ENCODE measurements around the gene ZNF500.

Gene ZNF500

GRCh38 chr16:4783951-4784336 is 17.0 kb upstream of the ZNF500 start:
- Histone ChIP-seq H3K27me3 (ENCODE audit: control insufficient read depth in 1 of 2, insufficient read depth in 2 of 2, low read length in 2 of 2) (no peaks in the 10 kb centered on the region), H3K27ac (ENCODE audit: low read length) (no peak overlapping the region), H3K9me3 (ENCODE audit: control insufficient read depth in 2 of 2, low read length in 2 of 2) (no peaks in the 10 kb centered on the region), H3K4me1 (ENCODE audit: control insufficient read depth, insufficient read depth, low read length) (no peaks in the 10 kb centered on the region), H3K36me3 (ENCODE audit: control insufficient read depth in 2 of 2, insufficient read depth in 2 of 2, low read length in 2 of 2) (no peaks in the 10 kb centered on the region), H3K9ac (ENCODE audit: low read length in 2 of 2) (no peak overlapping the region), H3K4me3 (ENCODE audit: low read length in 2 of 2) (no peak overlapping the region)

- no peaks in the 10 kb centered on the region for H3K4me1 ChIP-seq (ENCODE audit: control insufficient read depth, insufficient read depth, low read length)
- H3K9me3 ChIP-seq (ENCODE audit: control insufficient read depth in 2 of 2, low read length in 2 of 2): no peaks in the 10 kb centered on the region
- no peak overlapping the region for H3K9ac ChIP-seq (ENCODE audit: low read length in 2 of 2)
- H3K27me3 ChIP-seq (ENCODE audit: control insufficient read depth in 1 of 2, insufficient read depth in 2 of 2, low read length in 2 of 2): no peaks in the 10 kb centered on the region
- H3K27ac ChIP-seq (ENCODE audit: low read length): no peak overlapping the region
- H3K4me3 ChIP-seq (ENCODE audit: low read length in 2 of 2): no peak overlapping the region
- H3K36me3 ChIP-seq (ENCODE audit: control insufficient read depth in 2 of 2, insufficient read depth in 2 of 2, low read length in 2 of 2): no peaks in the 10 kb centered on the region
Measured at GRCh38 chr16:4783251-4783950, 16.4 kb upstream of the ZNF500 start.

DNA sequence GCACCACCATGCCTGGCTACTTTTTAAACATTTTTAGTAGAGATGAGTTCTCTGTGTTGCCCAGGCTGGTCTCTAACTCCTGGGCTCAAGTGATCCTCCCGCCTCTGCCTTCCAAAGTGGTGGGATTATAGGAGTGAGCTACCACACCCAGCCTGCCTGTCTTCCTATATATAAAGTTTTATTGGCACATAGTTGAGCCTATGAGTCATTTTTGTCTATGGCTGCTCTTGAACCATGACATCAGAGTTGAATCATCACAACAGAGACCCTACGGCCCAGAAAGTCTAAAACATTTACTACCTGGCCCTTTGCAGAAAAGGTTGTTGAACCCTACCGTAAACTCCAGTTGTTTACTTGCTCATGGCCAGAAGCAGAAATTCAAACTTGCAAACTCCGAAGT is 13.3 kb upstream of the ZNF500 start:
- Histone ChIP-seq H3K9me3 (ENCODE audit: control insufficient read depth in 2 of 2, low read length in 2 of 2) (no peaks in the 10 kb centered on the region), H3K4me1 (ENCODE audit: control insufficient read depth, insufficient read depth, low read length) (no peaks in the 10 kb centered on the region), H3K9ac (ENCODE audit: low read length in 2 of 2) (no peak overlapping the region), H3K4me3 (ENCODE audit: low read length in 2 of 2) (no peak overlapping the region), H3K36me3 (ENCODE audit: control insufficient read depth in 2 of 2, insufficient read depth in 2 of 2, low read length in 2 of 2) (no peaks in the 10 kb centered on the region), H3K27ac (ENCODE audit: low read length) (no peak overlapping the region), H3K27me3 (ENCODE audit: control insufficient read depth in 1 of 2, insufficient read depth in 2 of 2, low read length in 2 of 2) (peaks cover 0 to 2% of the 10 kb centered on the region in 2 donors)

GRCh38 chr16:4778050-4778392 is 11.1 kb upstream of the ZNF500 start:
- Histone ChIP-seq H3K27me3 (ENCODE audit: control insufficient read depth in 1 of 2, insufficient read depth in 2 of 2, low read length in 2 of 2) (peaks cover 0 to 2% of the 10 kb centered on the region in 2 donors), H3K4me1 (ENCODE audit: control insufficient read depth, insufficient read depth, low read length) (no peaks in the 10 kb centered on the region), H3K27ac (ENCODE audit: low read length) (no peak overlapping the region), H3K9ac (ENCODE audit: low read length in 2 of 2) (no peak overlapping the region), H3K9me3 (ENCODE audit: control insufficient read depth in 2 of 2, low read length in 2 of 2) (no peaks in the 10 kb centered on the region), H3K36me3 (ENCODE audit: control insufficient read depth in 2 of 2, insufficient read depth in 2 of 2, low read length in 2 of 2) (no peaks in the 10 kb centered on the region), H3K4me3 (ENCODE audit: low read length in 2 of 2) (no peak overlapping the region)

- no peak overlapping the region for H3K4me3 ChIP-seq (ENCODE audit: low read length in 2 of 2)
- no peaks in the 10 kb centered on the region for H3K4me1 ChIP-seq (ENCODE audit: control insufficient read depth, insufficient read depth, low read length)
- no peaks in the 10 kb centered on the region for H3K9me3 ChIP-seq (ENCODE audit: control insufficient read depth in 2 of 2, low read length in 2 of 2)
- H3K27me3 ChIP-seq (ENCODE audit: control insufficient read depth in 1 of 2, insufficient read depth in 2 of 2, low read length in 2 of 2): peaks cover 0 to 2% of the 10 kb centered on the region in 2 donors
- no peak overlapping the region for H3K27ac ChIP-seq (ENCODE audit: low read length)
- H3K9ac ChIP-seq (ENCODE audit: low read length in 2 of 2): no peak overlapping the region
- no peaks in the 10 kb centered on the region for H3K36me3 ChIP-seq (ENCODE audit: control insufficient read depth in 2 of 2, insufficient read depth in 2 of 2, low read length in 2 of 2)
Measured at GRCh38 chr16:4777339-4778049, 10.5 kb upstream of the ZNF500 start.

- Histone ChIP-seq H3K9ac (ENCODE audit: low read length in 2 of 2) (no peak overlapping the region), H3K27ac (ENCODE audit: low read length) (no peak overlapping the region), H3K4me3 (ENCODE audit: low read length in 2 of 2) (no peak overlapping the region), H3K9me3 (ENCODE audit: control insufficient read depth in 2 of 2, low read length in 2 of 2) (no peaks in the 10 kb centered on the region), H3K27me3 (ENCODE audit: control insufficient read depth in 1 of 2, insufficient read depth in 2 of 2, low read length in 2 of 2) (peaks cover 0 to 2% of the 10 kb centered on the region in 2 donors), H3K4me1 (ENCODE audit: control insufficient read depth, insufficient read depth, low read length) (no peaks in the 10 kb centered on the region), H3K36me3 (ENCODE audit: control insufficient read depth in 2 of 2, insufficient read depth in 2 of 2, low read length in 2 of 2) (no peaks in the 10 kb centered on the region)
Measured at GRCh38 chr16:4776141-4776705, 9.3 kb upstream of the ZNF500 start.

DNA sequence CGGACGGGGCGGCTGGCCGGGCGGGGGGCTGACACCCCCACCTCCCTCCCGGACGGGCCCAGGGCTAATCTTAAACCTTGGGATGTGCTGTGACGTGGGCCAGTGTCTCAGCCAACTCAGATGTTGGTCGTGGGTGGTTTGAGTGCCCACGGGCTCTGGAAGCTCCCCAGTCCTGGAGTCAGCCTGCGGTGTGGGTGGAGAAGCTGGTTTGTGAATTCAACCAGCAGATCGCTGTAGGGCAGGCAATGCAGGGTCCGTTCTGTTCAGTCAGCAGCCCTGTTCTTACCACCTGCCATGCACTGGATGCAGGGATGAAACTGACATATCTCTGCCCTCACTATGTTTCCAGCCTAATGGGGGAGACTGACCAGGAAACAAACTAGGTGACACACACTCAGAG is 8.0 kb upstream of the ZNF500 start:
- Histone ChIP-seq H3K9me3 (ENCODE audit: control insufficient read depth in 2 of 2, low read length in 2 of 2) (no peaks in the 10 kb centered on the region), H3K27ac (ENCODE audit: low read length) (no peak overlapping the region), H3K4me1 (ENCODE audit: control insufficient read depth, insufficient read depth, low read length) (no peaks in the 10 kb centered on the region), H3K9ac (ENCODE audit: low read length in 2 of 2) (no peak overlapping the region), H3K27me3 (ENCODE audit: control insufficient read depth in 1 of 2, insufficient read depth in 2 of 2, low read length in 2 of 2) (peaks cover 0 to 2% of the 10 kb centered on the region in 2 donors), H3K36me3 (ENCODE audit: control insufficient read depth in 2 of 2, insufficient read depth in 2 of 2, low read length in 2 of 2) (no peaks in the 10 kb centered on the region), H3K4me3 (ENCODE audit: low read length in 2 of 2) (no peak overlapping the region)

- Histone ChIP-seq H3K27ac (ENCODE audit: low read length) (no peak overlapping the region), H3K36me3 (ENCODE audit: control insufficient read depth in 2 of 2, insufficient read depth in 2 of 2, low read length in 2 of 2) (no peaks in the 10 kb centered on the region), H3K9ac (ENCODE audit: low read length in 2 of 2) (no peak overlapping the region), H3K27me3 (ENCODE audit: control insufficient read depth in 1 of 2, insufficient read depth in 2 of 2, low read length in 2 of 2) (peaks cover 0 to 2% of the 10 kb centered on the region in 2 donors), H3K4me3 (ENCODE audit: low read length in 2 of 2) (no peak overlapping the region), H3K4me1 (ENCODE audit: control insufficient read depth, insufficient read depth, low read length) (peaks cover 15% of the 10 kb centered on the region), H3K9me3 (ENCODE audit: control insufficient read depth in 2 of 2, low read length in 2 of 2) (no peaks in the 10 kb centered on the region)
Measured at GRCh38 chr16:4772351-4772750, 5.4 kb upstream of the ZNF500 start.

GRCh38 chr16:4771646-4772045 is 4.7 kb upstream of the ZNF500 start:
- Histone ChIP-seq H3K4me1 (ENCODE audit: control insufficient read depth, insufficient read depth, low read length) (peaks cover 15% of the 10 kb centered on the region), H3K27ac (ENCODE audit: low read length) (no peak overlapping the region), H3K27me3 (ENCODE audit: control insufficient read depth in 1 of 2, insufficient read depth in 2 of 2, low read length in 2 of 2) (peaks cover 0 to 2% of the 10 kb centered on the region in 2 donors), H3K36me3 (ENCODE audit: control insufficient read depth in 2 of 2, insufficient read depth in 2 of 2, low read length in 2 of 2) (no peaks in the 10 kb centered on the region), H3K9ac (ENCODE audit: low read length in 2 of 2) (no peak overlapping the region), H3K4me3 (ENCODE audit: low read length in 2 of 2) (no peak overlapping the region), H3K9me3 (ENCODE audit: control insufficient read depth in 2 of 2, low read length in 2 of 2) (no peaks in the 10 kb centered on the region)

DNA sequence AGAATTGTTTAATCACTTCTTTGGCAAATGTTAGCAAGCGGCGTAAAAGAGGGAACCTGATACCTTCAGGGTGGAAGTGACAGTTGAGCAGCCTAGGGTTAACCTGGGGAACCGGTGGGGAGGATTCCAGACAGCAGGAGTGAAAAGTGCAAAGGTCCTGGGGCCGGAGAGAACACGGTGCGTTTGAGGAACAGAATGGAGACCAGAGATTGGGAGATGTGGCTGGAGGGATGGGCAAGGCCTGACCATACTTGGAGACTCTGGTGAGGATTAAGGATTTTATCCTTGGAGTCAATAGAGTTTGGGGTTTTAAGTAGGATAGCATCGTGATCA is 2.3 kb upstream of the ZNF500 start:
- Histone ChIP-seq H3K36me3 (ENCODE audit: control insufficient read depth in 2 of 2, insufficient read depth in 2 of 2, low read length in 2 of 2) (no peaks in the 10 kb centered on the region), H3K27ac (ENCODE audit: low read length) (peak overlapping the region; percentile 78), H3K4me1 (ENCODE audit: control insufficient read depth, insufficient read depth, low read length) (peaks cover 32% of the 10 kb centered on the region), H3K9me3 (ENCODE audit: control insufficient read depth in 2 of 2, low read length in 2 of 2) (no peaks in the 10 kb centered on the region), H3K27me3 (ENCODE audit: control insufficient read depth in 1 of 2, insufficient read depth in 2 of 2, low read length in 2 of 2) (no peaks in the 10 kb centered on the region), H3K9ac (ENCODE audit: low read length in 2 of 2) (peak overlapping the region; percentile 50 to 74), H3K4me3 (ENCODE audit: low read length in 2 of 2) (peak overlapping the region; percentile 66 to 83)
